ENCODE measurements around the gene NUP88.

NUP88 gene

GRCh38 chr17:5354310-5354709, 65.2 kb downstream of the NUP88 start:
- no peak for DNase-seq

GRCh38 chr17:5352681-5353289, 66.7 kb downstream of the NUP88 start:
- no peak for DNase-seq

- DNase-seq = no peak
Measured at GRCh38 chr17:5344914-5345313, 74.5 kb downstream of the NUP88 start.
